ENCODE results near the gene ZNF79. TPM values are rescaled to one million over a fixed set of nuclear protein-coding genes. Genes with fewer than 3 reads are reported as not detected.
A peak's percentile ranks its signal among the peaks of the same experiment; 100 is the strongest.

ZNF79 gene
- total RNA-seq, 1 experiment from 2014 or later, result 9.0 TPM

- TF ChIP-seq IRF2 (CRISPR knock-in tag; IDR thresholded peaks at IDR 0.05; ENCODE audit: borderline replicate concordance, low read depth) (no peak), USF1 (CRISPR knock-in tag; IDR thresholded peaks at IDR 0.05) (0 out of 2 replicates have a peak, but pooled peaks have one; percentile 51), ZNF396 (CRISPR knock-in tag; IDR thresholded peaks at IDR 0.05; ENCODE audit: borderline replicate concordance) (no peak), CREM (CRISPR knock-in tag; IDR thresholded peaks at IDR 0.05) (peak; percentile 97), SOX15 (CRISPR knock-in tag; IDR thresholded peaks at IDR 0.05) (no peak), ZNF423 (CRISPR knock-in tag; IDR thresholded peaks at IDR 0.05) (no peak), ATF3 (CRISPR knock-in tag; conservative IDR thresholded peaks at IDR 0.05) (no peak), E2F5 (CRISPR knock-in tag; IDR thresholded peaks at IDR 0.05) (no peak), FOXP1 (CRISPR knock-in tag; IDR thresholded peaks at IDR 0.05; ENCODE audit: borderline replicate concordance) (no peak), GABPB1 (CRISPR knock-in tag; IDR thresholded peaks at IDR 0.05) (peak; percentile 92), E2F4 (CRISPR knock-in tag; IDR thresholded peaks at IDR 0.05; ENCODE audit: borderline replicate concordance, low read depth) (no peak), ZNF317 (CRISPR knock-in tag; IDR thresholded peaks at IDR 0.05; ENCODE audit: borderline replicate concordance, low read depth) (no peak), MLX (CRISPR knock-in tag; IDR thresholded peaks at IDR 0.05) (no peak), RORB (CRISPR knock-in tag; IDR thresholded peaks at IDR 0.05) (no peak), EMX1 (CRISPR knock-in tag; IDR thresholded peaks at IDR 0.05) (no peak)
Measured at GRCh38 chr9:127423934-127424675, at the start of gene ZNF79 (continued).

- DNase-seq (ENCODE audit: low spot score) (no peak), ATAC-seq (no peak)
- no peak for TF ChIP-seq HMGA2 (CRISPR knock-in tag; IDR thresholded peaks at IDR 0.05)
- no peak for TF ChIP-seq AR (CRISPR knock-in tag; IDR thresholded peaks at IDR 0.05)
- no peak for TF ChIP-seq JAZF1 (CRISPR knock-in tag; IDR thresholded peaks at IDR 0.05)
- no peak for TF ChIP-seq CDX4 (CRISPR knock-in tag; IDR thresholded peaks at IDR 0.05; ENCODE audit: borderline replicate concordance)
- TF ChIP-seq GABPB1 (CRISPR knock-in tag; IDR thresholded peaks at IDR 0.05), result 0 out of 2 replicates have a peak, but pooled peaks have one; percentile 20
- Mint-ChIP-seq H3K27ac (no peak overlapping the region), H3K4me3 (no peak overlapping the region), H3K4me1 (no peaks in the 10 kb centered on the region), H3K36me3 (peaks cover 4% of the 10 kb centered on the region; the same call in 1 of the 2 replicates), H3K9me3 (peaks cover 11% of the 10 kb centered on the region), H3K27me3 (ENCODE audit: low read depth) (no peaks in the 10 kb centered on the region; the same call in none of the 2 replicates)
- ChIA-PET POLR2A (no interaction called here), CTCF (interaction anchor here (1.5 kb wide), 1 partner anchor 19 kb away, joined by 5 read pairs; no protein-coding TSS in a partner anchor)
Measured at GRCh38 chr9:127380479-127380878, 43.7 kb upstream of the ZNF79 start.
